Activated T-helper 1 cell treated with anti-CD3 and anti-CD28 coated beads, Interleukin-2, amount 50 U/mL, for 16 hours (primary cell): ENCODE measurements around the gene F3.

Experiments used
- DNase-seq, 2 donors: peaks; one replicate each; pipeline ENCODE4 v3.0.0-alpha.2; 2020; ENCODE audit warnings: low read depth in 1 of 2, low spot score in 1 of 2

F3 gene

DNA sequence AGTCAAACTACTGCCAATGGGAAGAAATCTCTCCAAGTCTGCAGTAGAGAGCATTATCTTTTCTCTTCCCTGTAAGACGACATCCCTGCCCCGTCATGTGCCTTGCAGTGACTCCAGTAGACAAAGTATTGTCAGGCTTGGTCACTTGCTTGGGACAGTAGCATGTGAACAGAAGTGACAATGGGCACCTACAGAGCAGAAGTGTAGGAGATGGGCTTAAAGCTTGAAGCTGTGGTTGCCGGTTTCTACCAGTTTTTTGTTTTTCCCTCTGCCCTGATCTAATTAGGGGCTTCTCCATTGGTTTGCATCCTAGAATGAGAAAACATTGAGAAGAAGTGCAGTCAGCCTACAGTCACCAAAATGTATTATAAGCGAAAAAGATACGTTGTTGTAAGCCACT, 12.7 kb downstream of the F3 start:
- no peak for DNase-seq

- DNase-seq: no peak
Measured at GRCh38 chr1:94528299-94528698, 13.3 kb downstream of the F3 start.

GRCh38 chr1:94527447-94528031, 14.0 kb downstream of the F3 start:
- no peak for DNase-seq

GRCh38 chr1:94526152-94526980, 15.2 kb downstream of the F3 start:
- no peak for DNase-seq

- DNase-seq: no peak
Measured at GRCh38 chr1:94524531-94524930, 17.0 kb downstream of the F3 start.

GRCh38 chr1:94522304-94522703, 19.3 kb downstream of the F3 start:
- no peak for DNase-seq

DNA sequence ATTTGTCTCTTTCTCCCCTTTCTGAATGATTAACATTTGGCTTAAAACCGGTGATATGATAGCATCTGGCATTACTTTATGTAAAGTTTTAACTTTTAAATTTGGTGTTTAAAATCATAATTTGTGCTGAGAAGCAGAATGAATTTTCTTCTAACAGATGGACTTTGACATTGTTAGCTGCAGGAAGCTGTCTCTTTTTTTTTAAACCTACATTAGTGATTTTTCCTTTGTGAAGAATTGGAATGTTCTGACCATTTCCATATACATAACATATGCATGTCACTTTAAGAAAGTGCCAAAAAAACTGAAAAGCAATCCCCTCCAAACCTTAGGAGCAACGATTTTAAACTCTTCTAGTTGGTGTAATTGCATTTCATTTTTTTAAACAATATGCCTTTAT, 22.2 kb downstream of the F3 start:
- no peak for DNase-seq

DNA sequence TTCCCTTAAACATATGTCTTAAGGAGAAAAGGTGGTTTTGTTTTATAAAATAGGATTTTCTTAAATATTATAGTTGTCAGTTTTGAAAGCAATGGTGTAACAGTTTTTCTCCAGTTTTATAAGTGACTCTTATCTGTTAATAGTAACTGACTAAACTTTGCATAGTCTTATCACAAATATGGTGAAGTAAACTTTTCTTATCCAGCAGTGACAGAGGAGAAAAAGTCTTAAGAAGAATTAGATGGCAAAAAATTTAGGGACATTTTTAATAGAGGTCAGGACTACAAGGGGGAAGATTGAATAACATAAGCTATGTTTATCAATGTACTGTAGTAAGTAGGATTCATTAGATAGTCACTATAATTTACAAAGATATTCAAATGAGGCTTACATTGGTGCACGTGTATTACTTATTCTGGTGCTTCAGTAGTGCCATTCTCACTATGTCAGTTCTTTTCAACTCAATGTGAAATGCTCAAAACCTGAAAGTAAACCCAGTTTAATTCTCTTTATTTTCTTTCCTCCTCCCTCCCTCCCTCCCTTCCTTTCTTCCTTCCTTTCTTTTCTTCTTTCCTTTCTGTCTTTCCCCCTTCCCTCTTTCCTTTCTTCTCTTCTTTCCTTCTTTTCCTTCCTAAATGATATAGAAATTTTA, 26.1 kb downstream of the F3 start:
- no peak for DNase-seq

DNA sequence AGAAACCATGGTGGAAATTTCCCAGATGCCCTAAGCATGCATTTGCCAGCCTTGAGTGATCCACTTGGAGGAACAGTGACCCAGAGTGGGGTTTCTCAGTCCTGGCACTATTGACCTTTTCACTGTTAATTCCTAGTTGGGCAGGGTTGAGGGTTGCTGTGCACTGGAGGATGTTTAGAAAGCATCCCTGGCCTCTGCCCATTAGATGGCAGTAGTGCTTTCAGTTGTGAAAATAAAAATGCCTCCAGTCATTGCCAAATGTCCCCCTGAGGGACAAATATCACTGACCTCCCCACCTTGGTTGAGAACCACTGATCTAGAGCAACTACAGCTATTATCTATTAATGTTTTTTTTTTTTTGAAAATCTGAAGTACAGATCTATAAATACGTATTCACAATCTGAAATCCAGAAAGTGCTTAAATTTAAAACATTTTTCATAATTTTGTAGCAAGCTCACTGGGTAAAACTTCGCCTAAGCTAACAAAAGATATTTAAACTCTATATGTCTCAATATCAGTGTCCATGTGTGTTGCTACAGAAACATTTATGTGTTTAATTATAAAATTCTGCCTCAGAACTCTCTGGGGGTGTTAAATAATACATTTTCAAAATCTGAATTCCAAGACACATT, 27.3 kb downstream of the F3 start:
- no peak for DNase-seq

DNA sequence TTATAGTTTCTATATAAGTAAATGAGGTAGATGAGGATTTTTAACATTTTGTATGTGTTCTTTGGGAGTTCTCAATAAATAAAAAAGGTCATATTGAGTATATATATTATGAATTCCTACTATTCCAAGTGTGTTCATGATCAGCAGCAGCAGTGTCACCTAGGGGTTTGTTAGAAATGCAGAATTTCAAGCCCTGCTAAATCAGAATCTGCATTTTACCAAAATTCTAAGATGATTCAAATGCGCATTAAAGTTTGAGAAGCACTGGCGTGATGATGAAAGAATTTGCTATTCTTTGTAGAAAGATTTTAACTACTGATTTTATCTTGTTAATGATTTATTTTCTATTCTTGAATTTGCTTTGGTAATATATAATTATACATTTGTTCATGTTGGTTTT, 28.7 kb downstream of the F3 start:
- DNase-seq: no peak

DNA sequence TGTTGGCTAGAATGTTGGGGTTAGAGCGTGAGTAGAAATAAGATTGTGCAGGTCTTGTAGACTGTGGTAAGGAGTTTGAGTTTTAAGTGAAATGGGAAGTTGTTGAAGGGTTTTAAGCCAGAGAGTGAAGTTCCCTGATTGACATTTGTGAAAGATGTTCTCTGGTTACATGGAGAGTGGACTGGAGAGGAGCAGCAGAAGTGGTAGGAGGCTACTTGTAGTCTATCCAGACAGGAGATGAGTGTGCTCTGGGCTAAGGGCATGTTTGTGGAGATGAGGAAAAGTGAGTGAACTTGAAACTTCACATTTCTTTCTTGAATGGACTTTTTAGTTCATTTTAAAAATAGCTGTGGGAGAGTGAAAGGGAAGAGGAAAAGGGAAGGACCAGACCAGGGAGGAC, 37.0 kb downstream of the F3 start:
- no peak for DNase-seq

DNA sequence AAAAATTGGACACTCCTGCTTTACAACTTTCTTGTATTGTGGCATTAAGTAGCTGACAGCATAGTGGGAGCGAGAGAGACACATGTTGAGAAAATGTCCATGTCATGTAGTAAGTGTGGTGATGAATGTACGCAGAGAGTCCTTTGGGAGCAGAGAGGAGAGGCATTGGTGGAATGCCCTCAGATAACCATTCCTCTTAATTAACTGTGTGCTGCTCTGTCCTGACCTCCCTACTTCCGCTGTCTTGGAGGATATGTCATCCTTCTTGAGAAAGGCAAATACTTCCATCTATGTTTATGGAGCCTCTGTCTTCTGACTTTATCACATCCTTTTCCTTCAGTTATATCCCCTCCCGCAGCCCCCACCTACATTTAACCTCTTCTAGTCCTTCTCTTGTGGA, 38.4 kb downstream of the F3 start:
- no peak for DNase-seq

- no peak for DNase-seq
Measured at GRCh38 chr1:94501935-94502334, 39.6 kb downstream of the F3 start.

DNA sequence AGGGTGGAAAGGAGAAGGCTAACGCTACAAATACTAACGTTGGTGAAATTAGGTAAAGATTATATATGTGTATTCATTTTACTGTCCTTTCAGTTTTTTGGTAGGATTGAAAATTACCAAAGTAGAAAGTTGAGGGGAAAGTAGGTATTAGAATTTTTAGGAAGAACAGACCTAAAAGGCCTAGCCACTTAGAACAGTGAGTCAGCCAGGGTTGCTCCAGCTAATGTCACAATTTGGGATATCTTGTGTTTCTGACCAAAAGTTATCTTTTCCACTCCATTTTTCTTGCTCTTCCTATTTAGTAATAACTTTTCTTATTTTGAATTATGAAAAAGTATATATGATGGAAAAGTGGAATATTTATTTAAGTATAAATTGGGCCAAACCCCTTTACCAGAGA, 40.1 kb downstream of the F3 start:
- no peak for DNase-seq

- DNase-seq: no peak
Measured at GRCh38 chr1:94496076-94496755, 45.3 kb downstream of the F3 start.

GRCh38 chr1:94490556-94490955, 51.0 kb downstream of the F3 start:
- no peak for DNase-seq

DNA sequence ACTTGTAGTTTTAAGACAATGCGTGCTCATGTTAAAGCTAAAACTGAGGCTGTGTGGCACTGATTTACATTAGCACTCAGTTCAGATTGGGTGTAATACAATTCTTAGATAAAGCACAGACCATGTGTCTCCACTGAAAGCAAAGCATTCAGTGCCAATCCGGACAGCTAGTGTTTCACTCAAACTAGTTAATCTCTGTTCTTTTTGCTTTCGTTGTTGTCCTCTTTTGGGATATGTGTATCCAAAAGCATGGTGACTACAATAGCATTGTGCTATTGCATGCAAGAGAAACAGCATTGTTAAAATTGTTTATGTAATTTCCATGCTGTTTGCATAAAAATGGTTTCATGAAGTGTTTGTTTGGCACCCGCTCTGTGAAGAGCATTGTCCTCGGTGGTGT, 54.6 kb downstream of the F3 start:
- no peak for DNase-seq

DNA sequence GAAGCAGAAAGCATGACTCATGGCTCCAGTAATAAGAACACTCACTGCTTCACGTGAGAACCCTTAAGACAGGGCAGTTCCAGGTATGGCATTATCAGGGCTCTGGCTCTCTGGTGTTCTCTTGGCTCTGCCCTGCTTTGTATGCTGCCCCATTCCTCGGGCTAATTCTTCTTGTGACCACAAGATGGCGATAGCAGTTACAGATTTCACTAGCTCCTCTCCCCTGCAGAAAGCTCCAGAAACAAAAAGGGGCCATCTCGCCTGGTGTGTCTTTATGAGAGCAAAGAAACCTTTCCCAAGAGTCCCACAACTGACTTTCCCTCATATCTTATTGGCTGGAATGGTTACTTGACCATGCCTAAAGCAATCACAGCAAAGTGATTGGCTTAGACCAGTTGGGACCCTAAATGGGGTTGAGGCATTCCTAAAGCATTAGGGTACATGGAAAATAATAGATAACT, 60.1 kb downstream of the F3 start:
- DNase-seq: no peak

DNA sequence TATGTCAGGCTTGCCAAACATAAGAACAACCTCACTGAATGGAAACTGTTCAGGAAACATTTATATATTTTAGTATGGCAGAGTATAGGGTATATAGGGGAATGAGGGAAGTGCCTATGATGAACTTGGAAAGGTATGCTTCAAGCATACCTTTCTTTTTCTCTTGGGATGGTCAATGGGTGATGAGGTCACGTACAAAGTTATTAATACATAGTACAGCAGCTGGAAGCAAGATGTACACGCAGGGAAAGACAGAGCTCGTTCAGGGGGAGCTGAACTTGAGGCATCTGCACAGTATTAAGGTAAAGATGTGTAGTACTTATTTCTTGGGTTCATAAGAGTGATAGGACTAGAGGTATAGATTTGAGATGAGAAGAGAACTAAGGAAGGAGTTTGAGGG, 61.9 kb downstream of the F3 start:
- no peak for DNase-seq
